Gastroesophageal sphincter (tissue), 4 donors: ENCODE data around the gene ITGA3. TPM values are rescaled to one million over a fixed set of nuclear protein-coding genes. Genes with fewer than 3 reads are reported as not detected.

Source experiments
- ATAC-seq: fragments of 150-250 bp; one replicate; pipeline ENCODE4 v1.9.1; 2016; ENCODE audit warnings: mild to moderate bottlenecking, moderate library complexity
- H3K27ac ChIP-seq, 4 donors: fragments of 200-600 bp; sonication (generic) in 3 of 4; 1 replicate in 3 of 4; 2 replicates in 1 of 4; pipeline ENCODE4 v1.5.1; 2016 to 2019
- H3K27me3 ChIP-seq: fragments of 200-600 bp; sonication (generic); one replicate; pipeline ENCODE4 v1.5.1; 2019
- H3K36me3 ChIP-seq, 2 donors: fragments of 200-600 bp; sonication (generic); one replicate each; pipeline ENCODE4 v1.5.1; 2019; ENCODE audit warnings: control low read depth in 1 of 2
- H3K4me1 ChIP-seq, 3 donors: fragments of 200-600 bp; sonication (generic); 1 replicate in 2 of 3; 2 replicates in 1 of 3; pipeline ENCODE4 v1.5.1; 2016 to 2019; ENCODE audit warnings: control low read depth in 2 of 3
- H3K4me3 ChIP-seq, 2 donors: fragments of 200-600 bp; sonication (generic); one replicate each; pipeline ENCODE4 v1.5.1; 2019; ENCODE audit warnings: mild to moderate bottlenecking in 1 of 2, moderate library complexity in 1 of 2
- H3K9me3 ChIP-seq, 3 donors: fragments of 200-600 bp; sonication (generic); one replicate each; pipeline ENCODE4 v1.5.1; 2017 to 2019; ENCODE audit warnings: control low read depth in 2 of 3
- CTCF ChIP-seq, 4 experiments: fragments of 200-600 bp in 2 of 4; fragments of 450-650 bp in 2 of 4; sonication (generic) in 1 of 4; IDR thresholded peaks; one replicate each; pipeline ENCODE4 v1.5.1; 2017 to 2019; ENCODE audit warnings: antibody characterized with exemption in 4 of 4, mild to moderate bottlenecking in 2 of 4, moderate library complexity in 2 of 4
- EP300 ChIP-seq: sonication (generic); formaldehyde crosslinking; IDR thresholded peaks from one replicate; pipeline ENCODE4 v1.6.1; 2017; ENCODE audit warnings: antibody characterized with exemption, mild to moderate bottlenecking
- POLR2A ChIP-seq, 2 donors: fragments of 450-650 bp; IDR thresholded peaks; one replicate each; pipeline ENCODE4 v1.6.1; 2017; ENCODE audit warnings: antibody characterized with exemption in 2 of 2, mild to moderate bottlenecking in 2 of 2, moderate library complexity in 1 of 2
- POLR2AphosphoS5 ChIP-seq: sonication (generic); formaldehyde crosslinking; IDR thresholded peaks from one replicate; pipeline ENCODE4 v1.6.1; 2017; ENCODE audit warnings: antibody characterized with exemption
- WGBS, 2 donors: methylation state at CpG; one replicate each; pipeline ENCODE4 v1.1.5; 2018; ENCODE audit warnings: low coverage in 1 of 2; 5-methylcytosine and 5-hydroxymethylcytosine counted together
- total RNA-seq, 4 donors: library from RNA; depleted of rRNA; stranded (reverse); fragments of >200 nt; gene quantifications; one replicate each; pipeline ENCODE4 v1.1.0, GENCODE V29; 2016

ITGA3 gene
- total RNA-seq = 100 to 1,000 TPM in 3 of 4 donors, 10 to 100 TPM in 1; 62.4 to 131 (median 124) TPM

- Histone ChIP-seq H3K36me3 (no peaks in the 10 kb centered on the region), H3K9me3 (no peaks in the 10 kb centered on the region), H3K27ac (peak within 1 kb of the TSS; percentile 73 to 95 (median 92)), H3K4me1 (peaks cover 8 to 70% (median 33%) of the 10 kb centered on the region in 3 donors), H3K27me3 (no peaks in the 10 kb centered on the region), H3K4me3 (peak within 1 kb of the TSS; percentile 61 to 80)
- TF ChIP-seq POLR2A (IDR thresholded peaks at IDR 0.05) (peak in 1 of 2 donors; percentile 18), POLR2AphosphoS5 (peak; percentile 81), EP300 (no peak), CTCF (IDR thresholded peaks at IDR 0.05) (peak in 2 of 4 experiments; percentile 19 to 23)
- peak; percentile 82 for ATAC-seq
- 0% methylated on average over 6 to 10 of the region's 65 CpGs for WGBS, 2 donors
Observed at GRCh38 chr17:50055426-50056216, at the start of gene ITGA3. Gene ITGA3 (plus strand): TSS chr17:50056110. CDS start chr17:50056440, 330 bp downstream.

DNA sequence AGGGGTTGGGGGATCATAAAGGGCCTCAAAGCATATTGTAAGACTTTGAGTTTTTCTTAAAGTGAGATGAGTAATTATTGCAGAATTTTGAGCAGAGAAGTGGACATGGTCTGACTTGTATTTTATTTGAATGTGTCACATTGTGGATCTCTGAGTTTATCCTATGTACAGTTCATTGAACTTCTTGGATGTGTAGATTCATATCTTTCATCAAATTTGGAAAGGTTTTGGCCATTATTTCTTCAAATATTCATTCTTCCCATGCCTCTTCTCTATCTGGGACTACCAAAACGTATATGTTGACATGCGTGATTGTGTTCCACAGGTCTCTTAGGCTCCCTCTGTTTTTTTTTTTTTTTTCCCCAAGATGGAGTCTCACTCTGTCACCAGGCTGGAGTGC is 46.6 kb upstream of the ITGA3 start:
- peaks cover 0 to 40% (median 0%) of the 10 kb centered on the region in 3 donors for H3K9me3 ChIP-seq
- H3K27me3 ChIP-seq = peaks cover 35% of the 10 kb centered on the region
- H3K4me3 ChIP-seq = no peak overlapping the region
- no peak overlapping the region for H3K27ac ChIP-seq
- 53 to 100% methylated on average over 1 to 2 of the region's 2 CpGs for WGBS, 2 donors
- no peak for ATAC-seq
- H3K36me3 ChIP-seq = no peaks in the 10 kb centered on the region
- H3K4me1 ChIP-seq = no peaks in the 10 kb centered on the region
- TF ChIP-seq EP300 = no peak
- no peak for TF ChIP-seq POLR2AphosphoS5
- TF ChIP-seq CTCF (IDR thresholded peaks at IDR 0.05) = no peak
- no peak for TF ChIP-seq POLR2A (IDR thresholded peaks at IDR 0.05)

GRCh38 chr17:50013079-50013478 is 42.8 kb upstream of the ITGA3 start:
- TF ChIP-seq CTCF (IDR thresholded peaks at IDR 0.05) (no peak), POLR2AphosphoS5 (no peak), EP300 (no peak), POLR2A (IDR thresholded peaks at IDR 0.05) (no peak)
- Histone ChIP-seq H3K4me1 (no peaks in the 10 kb centered on the region), H3K36me3 (no peaks in the 10 kb centered on the region), H3K27me3 (peaks cover 22% of the 10 kb centered on the region), H3K27ac (no peak overlapping the region), H3K9me3 (peaks cover 0 to 45% (median 0%) of the 10 kb centered on the region in 3 donors), H3K4me3 (no peak overlapping the region)
- ATAC-seq = no peak
- 80 to 91% methylated on average over 1 to 2 of the region's 2 CpGs for WGBS, 2 donors

DNA sequence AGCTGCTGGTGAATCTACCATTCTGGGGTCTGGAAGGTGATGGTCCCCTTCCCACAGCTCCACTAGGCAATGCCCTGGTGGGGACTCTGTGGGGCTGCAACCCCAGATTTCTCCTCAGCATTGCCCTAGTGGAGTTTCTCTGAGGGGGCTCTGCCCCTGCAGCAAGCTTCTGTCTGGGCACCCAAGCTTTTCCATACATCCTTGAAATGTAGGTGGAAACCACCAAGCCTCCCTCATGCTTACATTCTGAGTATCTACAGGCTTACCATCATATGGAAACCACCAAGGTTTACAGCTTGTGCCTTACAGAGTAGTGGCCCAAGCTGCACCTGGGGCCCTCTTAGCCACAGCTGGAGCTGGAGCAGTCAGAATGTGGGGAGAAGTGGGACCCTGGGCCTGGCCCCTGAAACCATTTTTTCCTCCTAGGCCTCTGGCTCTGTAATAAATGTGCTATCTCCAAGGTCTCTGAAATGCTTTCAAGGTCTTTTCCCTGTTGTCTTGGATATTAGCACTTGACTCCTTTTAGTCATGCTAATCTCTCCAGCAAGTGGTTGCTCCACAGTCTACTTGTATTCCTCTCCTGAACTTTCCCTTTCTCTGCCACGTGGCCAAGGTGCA is 41.3 kb upstream of the ITGA3 start:
- Histone ChIP-seq H3K4me3 (no peak overlapping the region), H3K4me1 (no peaks in the 10 kb centered on the region), H3K9me3 (peaks cover 0 to 33% (median 0%) of the 10 kb centered on the region in 3 donors), H3K27ac (no peak overlapping the region), H3K36me3 (no peaks in the 10 kb centered on the region), H3K27me3 (peaks cover 22% of the 10 kb centered on the region)
- ATAC-seq = no peak
- 0 to 75% methylated on average over 1 of the region's 1 CpG for WGBS, 2 donors
- TF ChIP-seq EP300 (no peak), POLR2AphosphoS5 (no peak), POLR2A (IDR thresholded peaks at IDR 0.05) (no peak), CTCF (IDR thresholded peaks at IDR 0.05) (no peak)
